ENCODE results near the gene CDK7.
A peak's percentile ranks its signal among the peaks of the same experiment; 100 is the strongest.

CDK7 gene
- long read RNA-seq, transcript CDK7-201 (12 exons, 1,439 nt) = major isoform, 43 of 54 reads
- long read RNA-seq, partial matches to known transcripts = 2 of 54 reads
- long read RNA-seq, other reads (novel, unspliced or antisense) = 9 of 54 reads

- DNase-seq (ENCODE audit: low read depth in 1 of 2, low spot score in 1 of 2) = peak; percentile 75 to 83
- Histone ChIP-seq H3K4me3 (replicated peaks; ENCODE audit: insufficient read depth, low read length) (peak within 1 kb of the TSS; percentile 80), H3K27me3 (ENCODE audit: insufficient read depth, poor library complexity, severe bottlenecking) (no peaks in the 10 kb centered on the region), H3K27ac (replicated peaks) (peak within 1 kb of the TSS; percentile 70)
- TF ChIP-seq SPI1 (IDR thresholded peaks at IDR 0.05; ENCODE audit: borderline replicate concordance, low read depth) (peak; percentile 73; the same call in 1 of the 2 replicates), POLR2AphosphoS5 (IDR thresholded peaks at IDR 0.05; ENCODE audit: low read depth) (peak; percentile 41; the same call in 1 of the 2 replicates), GABPA (IDR thresholded peaks at IDR 0.05; ENCODE audit: low read depth) (peak; percentile 82), REST (IDR thresholded peaks at IDR 0.05; ENCODE audit: insufficient replicate concordance, low read depth) (no peak), CTCF (IDR thresholded peaks at IDR 0.05; ENCODE audit: insufficient read depth, low read length) (no peak)
Measured at GRCh38 chr5:69234457-69235268, at the start of gene CDK7. CDK7 (plus strand) TSS chr5:69234886; CDS start chr5:69234976, 90 bp downstream.

GRCh38 chr5:69187342-69187741, 47.3 kb upstream of the CDK7 start:
- TF ChIP-seq CTCF (IDR thresholded peaks at IDR 0.05; ENCODE audit: insufficient read depth, low read length) = no peak
- TF ChIP-seq REST (IDR thresholded peaks at IDR 0.05; ENCODE audit: insufficient replicate concordance, low read depth) = no peak
- no peak for TF ChIP-seq SPI1 (IDR thresholded peaks at IDR 0.05; ENCODE audit: borderline replicate concordance, low read depth)
- no peak for TF ChIP-seq GABPA (IDR thresholded peaks at IDR 0.05; ENCODE audit: low read depth)
- TF ChIP-seq POLR2AphosphoS5 (IDR thresholded peaks at IDR 0.05; ENCODE audit: low read depth) = no peak
- H3K27me3 ChIP-seq (ENCODE audit: insufficient read depth, poor library complexity, severe bottlenecking) = no peaks in the 10 kb centered on the region
- no peak for DNase-seq (ENCODE audit: low read depth in 1 of 2, low spot score in 1 of 2)
- H3K27ac ChIP-seq (replicated peaks) = no peak overlapping the region
- H3K4me3 ChIP-seq (replicated peaks; ENCODE audit: insufficient read depth, low read length) = no peak overlapping the region

- peak overlapping the region; percentile 98 for H3K27ac ChIP-seq (replicated peaks)
- no peak for DNase-seq (ENCODE audit: low read depth in 1 of 2, low spot score in 1 of 2)
- TF ChIP-seq GABPA (IDR thresholded peaks at IDR 0.05; ENCODE audit: low read depth) = no peak
- no peak for TF ChIP-seq POLR2AphosphoS5 (IDR thresholded peaks at IDR 0.05; ENCODE audit: low read depth)
- TF ChIP-seq CTCF (IDR thresholded peaks at IDR 0.05; ENCODE audit: insufficient read depth, low read length) = no peak
- no peak for TF ChIP-seq REST (IDR thresholded peaks at IDR 0.05; ENCODE audit: insufficient replicate concordance, low read depth)
- H3K4me3 ChIP-seq (replicated peaks; ENCODE audit: insufficient read depth, low read length) = peak overlapping the region; percentile 62
- no peaks in the 10 kb centered on the region for H3K27me3 ChIP-seq (ENCODE audit: insufficient read depth, poor library complexity, severe bottlenecking)
Measured at GRCh38 chr5:69188811-69189161, 45.9 kb upstream of the CDK7 start.

Measured in HL-60 (cell line).